ENCODE results near the gene STIM2.

Gene STIM2

GRCh38 chr4:27068151-27068867, 207.7 kb downstream of the STIM2 start:
- in situ Hi-C loops (cut with HindIII; ENCODE audit: low sequenced_read_pairs) = no loop called here

All from endothelial cell of hepatic sinusoid (primary cell).